Body of pancreas (tissue), 4 donors: ENCODE data around the gene INTS15.

Source experiments
- CTCF ChIP-seq, 7 experiments: fragments of 450-650 bp in 4 of 7; fragments of 200-600 bp in 3 of 7; sonication (generic) in 3 of 7; IDR thresholded peaks; one replicate each; pipeline ENCODE4 v1.5.1; 2016 to 2019; ENCODE audit warnings: antibody characterized with exemption in 7 of 7
- POLR2A ChIP-seq, 3 donors: fragments of 450-650 bp; IDR thresholded peaks; one replicate each; pipeline ENCODE4 v1.6.1; 2016; ENCODE audit warnings: antibody characterized with exemption in 3 of 3, mild to moderate bottlenecking in 2 of 3

- TF ChIP-seq CTCF (IDR thresholded peaks at IDR 0.05) (no peak), POLR2A (IDR thresholded peaks at IDR 0.05) (no peak)
These were observed 36.3 kb upstream of the INTS15 start for GRCh38 chr7:6553448-6554044.
